ENCODE data around the gene G6PC2.

G6PC2 gene

GRCh38 chr2:168912466-168912865, 11.4 kb downstream of the G6PC2 start:
- TF ChIP-seq GLIS3 (CRISPR knock-in tag; IDR thresholded peaks at IDR 0.05) (no peak), OSR1 (CRISPR knock-in tag; IDR thresholded peaks at IDR 0.05) (no peak), CREB5 (CRISPR knock-in tag; IDR thresholded peaks at IDR 0.05; ENCODE audit: low read depth) (no peak), SNAI2 (CRISPR knock-in tag; IDR thresholded peaks at IDR 0.05) (no peak), POU6F1 (CRISPR knock-in tag; IDR thresholded peaks at IDR 0.05; ENCODE audit: borderline replicate concordance, low read depth) (no peak), ZNF565 (CRISPR knock-in tag; conservative IDR thresholded peaks at IDR 0.05; ENCODE audit: low read depth) (no peak), ISL1 (CRISPR knock-in tag; IDR thresholded peaks at IDR 0.05) (no peak), ZNF8 (CRISPR knock-in tag; IDR thresholded peaks at IDR 0.05) (no peak), ARNTL (CRISPR knock-in tag; IDR thresholded peaks at IDR 0.05; ENCODE audit: borderline replicate concordance, low read depth) (no peak), ZFP30 (CRISPR knock-in tag; IDR thresholded peaks at IDR 0.05) (no peak), ESRRG (CRISPR knock-in tag; IDR thresholded peaks at IDR 0.05) (no peak), ZC3H10 (CRISPR knock-in tag; IDR thresholded peaks at IDR 0.05) (no peak), RARB (CRISPR knock-in tag; IDR thresholded peaks at IDR 0.05) (no peak), ZFP3 (CRISPR knock-in tag; IDR thresholded peaks at IDR 0.05) (no peak), CSDC2 (CRISPR knock-in tag; IDR thresholded peaks at IDR 0.05) (no peak)
- peak; percentile 20; the same call in 2 of the 3 replicates for ATAC-seq

- ATAC-seq = peak; percentile 97
Observed at GRCh38 chr2:168912901-168913369, 11.8 kb downstream of the G6PC2 start.

GRCh38 chr2:168913495-168913894, 12.4 kb downstream of the G6PC2 start:
- TF ChIP-seq ARNTL (CRISPR knock-in tag; IDR thresholded peaks at IDR 0.05; ENCODE audit: borderline replicate concordance, low read depth) (no peak), CSDC2 (CRISPR knock-in tag; IDR thresholded peaks at IDR 0.05) (no peak), SNAI2 (CRISPR knock-in tag; IDR thresholded peaks at IDR 0.05) (no peak), RARB (CRISPR knock-in tag; IDR thresholded peaks at IDR 0.05) (no peak), OSR1 (CRISPR knock-in tag; IDR thresholded peaks at IDR 0.05) (no peak), ZNF70 (CRISPR knock-in tag; IDR thresholded peaks at IDR 0.05) (no peak), PPARA (CRISPR knock-in tag; IDR thresholded peaks at IDR 0.05; ENCODE audit: borderline replicate concordance) (no peak), ISL1 (CRISPR knock-in tag; IDR thresholded peaks at IDR 0.05) (no peak), POU6F1 (CRISPR knock-in tag; IDR thresholded peaks at IDR 0.05; ENCODE audit: borderline replicate concordance, low read depth) (no peak), ZC3H10 (CRISPR knock-in tag; IDR thresholded peaks at IDR 0.05) (no peak), GLIS3 (CRISPR knock-in tag; IDR thresholded peaks at IDR 0.05) (no peak), PATZ1 (CRISPR knock-in tag; IDR thresholded peaks at IDR 0.05; ENCODE audit: borderline replicate concordance) (no peak), CSRNP3 (CRISPR knock-in tag; IDR thresholded peaks at IDR 0.05) (no peak)
- no peak for ATAC-seq

More at GRCh38 chr2:168912901-168913369, 11.8 kb downstream of the G6PC2 start:
- no peak for TF ChIP-seq PATZ1 (CRISPR knock-in tag; IDR thresholded peaks at IDR 0.05; ENCODE audit: borderline replicate concordance)
- TF ChIP-seq ZNF565 (CRISPR knock-in tag; conservative IDR thresholded peaks at IDR 0.05; ENCODE audit: low read depth) = no peak
- no peak for TF ChIP-seq ZNF70 (CRISPR knock-in tag; IDR thresholded peaks at IDR 0.05)
- no peak for TF ChIP-seq PPARA (CRISPR knock-in tag; IDR thresholded peaks at IDR 0.05; ENCODE audit: borderline replicate concordance)
- TF ChIP-seq POU6F1 (CRISPR knock-in tag; IDR thresholded peaks at IDR 0.05; ENCODE audit: borderline replicate concordance, low read depth) = no peak
- no peak for TF ChIP-seq ARNTL (CRISPR knock-in tag; IDR thresholded peaks at IDR 0.05; ENCODE audit: borderline replicate concordance, low read depth)
- TF ChIP-seq ZNF8 (CRISPR knock-in tag; IDR thresholded peaks at IDR 0.05) = no peak
- no peak for TF ChIP-seq TOX (CRISPR knock-in tag; IDR thresholded peaks at IDR 0.05; ENCODE audit: borderline replicate concordance)
